Measurements from ENCODE around the gene LRRTM4. TPM values are rescaled to one million over a fixed set of nuclear protein-coding genes. Genes with fewer than 3 reads are reported as not detected.

Gene LRRTM4
- polyA plus RNA-seq, 1 of the 3 experiments (the other 2 are of a cell fraction) = 0.10 TPM

- TF ChIP-seq RXRA (IDR thresholded peaks at IDR 0.05; ENCODE audit: borderline replicate concordance, low read depth) (no peak), TAF1 (IDR thresholded peaks at IDR 0.05; ENCODE audit: borderline replicate concordance, low read depth, low read length) (no peak)
Observed at GRCh38 chr2:77284353-77284752, 237.8 kb downstream of the LRRTM4 start (continued).

- no peaks in the 10 kb centered on the region for H3K36me3 ChIP-seq (replicated peaks in 1 of 2; ENCODE audit: control insufficient read depth in 1 of 2, insufficient read depth in 2 of 2, low read length in 1 of 2)
- CTCF ChIA-PET = interaction anchor here (0.6 kb wide), 1 partner anchor 1403 kb away, joined by 4 read pairs; no protein-coding TSS in a partner anchor
- 33% methylated on average over 1 of the region's 5 CpGs for WGBS (ENCODE audit: low lambda C conversion rate)
- no peaks in the 10 kb centered on the region for H3K9me2 ChIP-seq
- H3K9me3 ChIP-seq = no peaks in the 10 kb centered on the region
- H3K79me2 ChIP-seq (ENCODE audit: insufficient read depth) = no peaks in the 10 kb centered on the region
- no peak overlapping the region for H3K27ac ChIP-seq (ENCODE audit: low read depth in 2 of 2, low read length in 1 of 2)
- no peaks in the 10 kb centered on the region for H4K20me1 ChIP-seq (ENCODE audit: insufficient read depth)
- H3K9ac ChIP-seq = no peak overlapping the region
- no peak for DNase-seq
- POLR2A ChIA-PET = no interaction called here
- H3K4me3 ChIP-seq (ENCODE audit: low read depth in 2 of 2, low read length in 1 of 2) = no peak overlapping the region
- no peak for TF ChIP-seq ELF1 (IDR thresholded peaks at IDR 0.05)
- no peak overlapping the region for H3K4me2 ChIP-seq
- no peaks in the 10 kb centered on the region for H3F3A ChIP-seq (replicated peaks; ENCODE audit: insufficient read depth)
- H2AFZ ChIP-seq (ENCODE audit: low read depth) = no peak overlapping the region
- H3K27me3 ChIP-seq (ENCODE audit: insufficient read depth) = no peaks in the 10 kb centered on the region
- H3K4me1 ChIP-seq (ENCODE audit: control insufficient read depth in 1 of 2, insufficient read depth in 2 of 2, low read depth in 1 of 2, low read length in 1 of 2) = no peaks in the 10 kb centered on the region
Observed at GRCh38 chr2:77271262-77271661, 250.9 kb downstream of the LRRTM4 start.

- H3K36me3 ChIP-seq (replicated peaks in 1 of 2; ENCODE audit: control insufficient read depth in 1 of 2, insufficient read depth in 2 of 2, low read length in 1 of 2) = no peaks in the 10 kb centered on the region
- ChIA-PET CTCF (interaction anchor here (0.6 kb wide), 1 partner anchor 1403 kb away, joined by 4 read pairs; no protein-coding TSS in a partner anchor), POLR2A (no interaction called here)
- no peaks in the 10 kb centered on the region for H3K9me3 ChIP-seq
- H3K9ac ChIP-seq = no peak overlapping the region
- DNase-seq = no peak
- H3K27me3 ChIP-seq (ENCODE audit: insufficient read depth) = no peaks in the 10 kb centered on the region
- no peak overlapping the region for H3K4me2 ChIP-seq
- WGBS (ENCODE audit: low lambda C conversion rate) = 39% methylated on average over 3 of the region's 3 CpGs
- H3K27ac ChIP-seq (ENCODE audit: low read depth in 2 of 2, low read length in 1 of 2) = no peak overlapping the region
- H3F3A ChIP-seq (replicated peaks; ENCODE audit: insufficient read depth) = no peaks in the 10 kb centered on the region
- no peaks in the 10 kb centered on the region for H3K79me2 ChIP-seq (ENCODE audit: insufficient read depth)
- H3K9me2 ChIP-seq = no peaks in the 10 kb centered on the region
- no peak overlapping the region for H2AFZ ChIP-seq (ENCODE audit: low read depth)
- H3K4me3 ChIP-seq (ENCODE audit: low read depth in 2 of 2, low read length in 1 of 2) = no peak overlapping the region
- H3K4me1 ChIP-seq (ENCODE audit: control insufficient read depth in 1 of 2, insufficient read depth in 2 of 2, low read depth in 1 of 2, low read length in 1 of 2) = no peaks in the 10 kb centered on the region
- H4K20me1 ChIP-seq (ENCODE audit: insufficient read depth) = no peaks in the 10 kb centered on the region
- no peak for TF ChIP-seq USF2 (IDR thresholded peaks at IDR 0.05; ENCODE audit: borderline replicate concordance, low read depth, low read length)
Observed at GRCh38 chr2:77270433-77270832, 251.7 kb downstream of the LRRTM4 start.

GRCh38 chr2:77268626-77269025 is 253.6 kb downstream of the LRRTM4 start:
- Histone ChIP-seq H3K4me3 (ENCODE audit: low read depth in 2 of 2, low read length in 1 of 2) (no peak overlapping the region), H3K9me3 (no peaks in the 10 kb centered on the region), H3K9me2 (no peaks in the 10 kb centered on the region), H3K4me2 (no peak overlapping the region), H3K4me1 (ENCODE audit: control insufficient read depth in 1 of 2, insufficient read depth in 2 of 2, low read depth in 1 of 2, low read length in 1 of 2) (no peaks in the 10 kb centered on the region), H3K9ac (no peak overlapping the region), H3K36me3 (replicated peaks in 1 of 2; ENCODE audit: control insufficient read depth in 1 of 2, insufficient read depth in 2 of 2, low read length in 1 of 2) (no peaks in the 10 kb centered on the region), H3F3A (replicated peaks; ENCODE audit: insufficient read depth) (no peaks in the 10 kb centered on the region), H3K79me2 (ENCODE audit: insufficient read depth) (no peaks in the 10 kb centered on the region), H2AFZ (ENCODE audit: low read depth) (no peak overlapping the region), H4K20me1 (ENCODE audit: insufficient read depth) (no peaks in the 10 kb centered on the region), H3K27me3 (ENCODE audit: insufficient read depth) (no peaks in the 10 kb centered on the region), H3K27ac (ENCODE audit: low read depth in 2 of 2, low read length in 1 of 2) (no peak overlapping the region)
- ChIA-PET CTCF (interaction anchor here (0.8 kb wide), 1 partner anchor 51 kb away, joined by 3 read pairs; no protein-coding TSS in a partner anchor), POLR2A (no interaction called here)
- TF ChIP-seq TAF1 (IDR thresholded peaks at IDR 0.05; ENCODE audit: borderline replicate concordance, low read depth, low read length) (no peak), NRF1 (IDR thresholded peaks at IDR 0.05; ENCODE audit: low read depth, low read length) (no peak), FOXJ3 (CRISPR knock-in tag; IDR thresholded peaks at IDR 0.05) (no peak), FOSL2 (IDR thresholded peaks at IDR 0.05; ENCODE audit: borderline replicate concordance, low read depth) (no peak), GATA2 (CRISPR knock-in tag; IDR thresholded peaks at IDR 0.05) (no peak)
- no peak for DNase-seq
- 35% methylated on average over 3 of the region's 3 CpGs for WGBS (ENCODE audit: low lambda C conversion rate)

Data from SK-N-SH (cell line).